ENCODE measurements around the gene BPTF.
"Not testable (repeated sequence)": the region's sequence is repeated elsewhere in the genome, so short reads cannot be mapped to it uniquely, and the experiment has no call there.

BPTF gene

DNA sequence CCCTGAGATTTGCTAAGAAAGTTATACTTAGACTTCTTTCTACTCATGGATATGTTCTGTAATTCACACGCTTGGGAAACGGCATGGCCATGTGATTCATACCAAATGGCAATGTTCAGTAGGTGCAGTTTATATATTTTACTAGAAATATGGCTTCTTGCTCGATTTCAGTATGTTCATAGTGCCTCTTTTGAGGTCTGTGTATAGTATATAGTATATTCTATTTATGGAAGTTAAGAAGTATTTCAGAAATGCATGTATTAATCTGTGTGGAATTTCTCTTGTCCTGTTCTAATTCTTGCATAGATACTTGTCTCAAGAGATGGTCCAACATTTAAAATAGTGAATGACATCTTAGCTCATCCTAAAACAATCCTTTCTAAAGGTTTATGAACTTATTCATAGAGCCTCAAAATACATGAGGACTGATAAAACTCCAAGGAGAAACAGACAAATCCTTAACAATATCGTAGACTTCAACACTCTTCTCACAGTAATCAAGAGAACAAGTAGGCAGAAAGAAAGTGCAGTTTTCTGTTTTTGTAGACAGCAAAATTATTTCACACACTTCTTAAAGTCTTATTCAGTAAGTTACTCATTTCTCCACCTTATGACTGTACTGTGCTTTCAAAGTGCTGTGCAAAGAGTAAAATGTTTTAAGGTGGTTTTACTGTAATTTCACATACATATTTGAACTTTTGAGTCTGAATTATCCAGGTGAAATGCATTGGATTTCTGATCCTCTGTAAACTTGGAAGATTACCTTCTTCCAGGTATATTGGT is 11.1 kb downstream of the BPTF start:
- DNase-seq: no peak

- no peak for DNase-seq
Measured at GRCh38 chr17:67837965-67838364, 12.7 kb downstream of the BPTF start.

- no peak for DNase-seq
Measured at GRCh38 chr17:67838538-67838937, 13.2 kb downstream of the BPTF start.

GRCh38 chr17:67841992-67842391 is 16.7 kb downstream of the BPTF start:
- no peak for DNase-seq

DNA sequence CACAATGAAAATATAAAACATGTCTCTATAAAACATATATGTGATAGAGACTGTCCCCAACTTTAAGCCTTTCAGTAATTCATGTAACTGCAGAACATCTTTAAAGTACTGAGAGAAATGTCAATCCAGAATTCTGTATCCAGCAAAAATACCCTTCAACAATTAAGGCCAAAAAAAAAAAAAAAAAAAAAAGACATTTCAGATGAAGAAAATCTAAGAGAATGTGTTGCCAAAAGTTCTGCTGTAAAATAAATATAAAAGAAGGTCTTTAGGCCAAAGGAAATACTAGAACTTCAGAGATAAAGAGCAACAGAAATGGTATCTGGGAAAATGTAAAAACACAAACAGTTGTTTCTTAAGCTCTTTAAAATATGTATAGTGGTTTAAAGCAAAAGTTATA is 17.3 kb downstream of the BPTF start:
- DNase-seq: no peak

- DNase-seq: no peak
Measured at GRCh38 chr17:67845374-67845773, 20.1 kb downstream of the BPTF start.

- not testable (repeated sequence) for DNase-seq
Measured at GRCh38 chr17:67848189-67848588, 22.9 kb downstream of the BPTF start.

GRCh38 chr17:67848846-67849245 is 23.5 kb downstream of the BPTF start:
- DNase-seq: peak; percentile 40

DNA sequence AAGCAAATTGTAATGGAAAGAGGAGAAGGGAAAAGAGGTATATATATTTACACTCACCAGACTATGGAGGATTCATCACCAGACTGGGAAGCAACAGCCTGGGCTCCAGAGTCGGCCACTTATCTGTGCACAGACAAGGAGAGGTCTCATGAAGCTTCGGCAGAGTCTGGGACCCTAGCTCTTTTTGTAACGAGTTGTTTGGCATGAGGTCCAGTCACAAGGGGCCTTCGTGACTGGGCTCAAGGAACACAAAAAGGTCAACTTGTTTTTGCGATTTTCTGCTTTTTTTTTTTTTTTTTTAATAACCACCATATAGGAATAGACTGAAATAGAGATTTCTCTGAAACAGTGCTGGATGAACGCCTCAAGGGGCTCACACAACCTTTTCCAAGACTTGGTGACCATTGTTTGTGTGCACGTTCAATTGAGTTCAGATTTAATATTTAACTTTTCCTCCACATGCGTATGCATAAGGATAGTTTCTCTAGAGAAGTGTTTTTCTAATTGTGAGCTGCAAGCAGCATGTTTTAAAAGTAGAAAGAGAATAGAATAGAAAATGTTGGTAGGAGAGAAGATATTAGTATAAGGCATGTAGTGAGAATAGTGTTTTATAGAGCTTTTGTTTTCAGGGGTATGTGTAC is 25.8 kb downstream of the BPTF start:
- DNase-seq: no peak

GRCh38 chr17:67853703-67854102 is 28.4 kb downstream of the BPTF start:
- DNase-seq: no peak

DNA sequence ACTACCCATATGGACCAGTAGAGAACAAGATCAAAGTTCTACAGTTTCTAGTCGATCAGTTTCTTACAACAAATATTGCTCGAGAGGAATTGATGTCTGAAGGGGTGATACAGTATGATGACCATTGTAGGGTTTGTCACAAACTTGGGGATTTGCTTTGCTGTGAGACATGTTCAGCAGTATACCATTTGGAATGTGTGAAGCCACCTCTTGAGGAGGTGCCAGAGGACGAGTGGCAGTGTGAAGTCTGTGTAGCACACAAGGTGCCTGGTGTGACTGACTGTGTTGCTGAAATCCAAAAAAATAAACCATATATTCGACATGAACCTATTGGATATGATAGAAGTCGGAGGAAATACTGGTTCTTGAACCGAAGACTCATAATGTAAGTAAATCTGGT is 29.1 kb downstream of the BPTF start:
- DNase-seq: no peak

DNA sequence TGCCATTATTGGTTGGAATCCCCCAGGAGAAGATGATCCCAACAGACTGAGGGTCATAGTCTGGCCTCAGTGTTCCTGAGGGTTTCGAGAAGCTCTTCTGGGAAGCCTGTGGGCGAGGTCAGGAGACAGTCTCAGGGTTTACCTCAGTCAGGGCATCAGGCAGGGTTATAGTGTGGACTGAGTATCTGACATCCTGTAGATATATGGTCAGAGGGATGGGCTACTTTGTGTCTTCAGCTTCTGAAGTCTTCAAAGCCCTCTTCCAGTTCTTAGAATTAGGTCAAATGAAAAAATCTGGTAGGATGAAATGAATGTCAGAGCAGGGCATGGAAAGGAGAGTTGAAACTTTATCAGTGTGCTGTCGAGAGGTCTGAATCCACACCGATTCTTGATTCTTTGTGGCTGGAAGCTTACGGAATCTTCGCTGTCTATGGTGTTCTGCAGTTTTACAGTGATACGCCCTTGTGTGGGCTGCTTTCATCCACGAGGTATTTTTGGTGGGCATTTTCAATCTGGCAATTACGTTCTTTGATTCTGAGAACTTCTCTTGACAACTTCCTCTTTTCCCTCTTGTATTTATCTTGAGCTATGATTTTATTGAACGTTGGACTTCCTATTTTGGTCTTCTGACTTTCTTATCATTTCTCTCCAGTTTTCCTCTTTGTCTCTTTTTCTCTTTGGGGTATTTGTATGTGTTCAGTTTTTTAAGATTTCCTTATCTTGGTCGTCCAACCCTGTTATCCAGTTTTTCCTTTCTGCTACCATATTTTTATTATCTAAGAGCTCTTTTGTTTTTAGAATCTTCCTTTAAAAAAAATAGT is 30.4 kb downstream of the BPTF start:
- DNase-seq: peak; percentile 56

DNA sequence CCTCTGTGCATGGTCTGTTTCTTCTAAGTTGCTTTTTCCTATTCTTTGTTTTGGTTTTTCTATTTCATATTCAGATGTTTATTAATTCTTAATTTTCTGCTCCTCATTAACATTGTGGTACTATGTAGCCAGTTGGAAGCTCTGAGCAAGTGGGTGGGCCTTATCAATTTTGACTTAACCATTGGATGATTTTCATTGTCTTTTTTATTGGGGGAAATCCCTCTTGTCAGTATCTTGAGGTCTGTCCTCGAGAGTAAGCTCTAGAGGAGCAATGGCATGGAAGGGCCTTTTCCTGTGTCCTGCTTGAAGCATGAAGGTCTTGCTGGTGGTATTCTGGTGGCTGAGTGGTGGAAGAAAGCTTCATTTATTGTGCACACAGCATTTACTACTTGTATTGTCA is 31.1 kb downstream of the BPTF start:
- not testable (repeated sequence) for DNase-seq

GRCh38 chr17:67862614-67863217 is 37.4 kb downstream of the BPTF start:
- no peak for DNase-seq

- DNase-seq: no peak
Measured at GRCh38 chr17:67863624-67864247, 38.4 kb downstream of the BPTF start.

GRCh38 chr17:67865438-67865837 is 40.1 kb downstream of the BPTF start:
- DNase-seq: no peak

- DNase-seq: no peak
Measured at GRCh38 chr17:67867591-67867990, 42.3 kb downstream of the BPTF start.

DNA sequence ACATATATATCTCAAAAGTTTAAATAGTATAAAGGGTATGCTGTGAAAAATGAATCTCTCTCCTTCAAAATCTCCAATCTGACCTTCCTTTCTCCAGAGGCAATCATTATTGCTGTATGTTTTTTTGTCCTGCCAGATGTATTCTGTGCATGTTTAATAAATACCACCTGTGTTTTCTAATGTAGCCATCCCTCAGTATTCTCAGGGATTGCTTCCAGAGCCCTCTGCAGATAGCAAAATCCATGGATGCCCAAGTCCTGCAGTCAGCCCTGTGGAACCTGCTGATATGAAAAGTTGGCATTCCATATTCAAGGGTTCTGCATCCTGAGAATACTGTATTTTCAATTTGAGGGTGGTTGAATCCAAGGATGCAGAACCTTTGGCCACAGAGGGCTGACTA is 42.9 kb downstream of the BPTF start:
- no peak for DNase-seq

DNA sequence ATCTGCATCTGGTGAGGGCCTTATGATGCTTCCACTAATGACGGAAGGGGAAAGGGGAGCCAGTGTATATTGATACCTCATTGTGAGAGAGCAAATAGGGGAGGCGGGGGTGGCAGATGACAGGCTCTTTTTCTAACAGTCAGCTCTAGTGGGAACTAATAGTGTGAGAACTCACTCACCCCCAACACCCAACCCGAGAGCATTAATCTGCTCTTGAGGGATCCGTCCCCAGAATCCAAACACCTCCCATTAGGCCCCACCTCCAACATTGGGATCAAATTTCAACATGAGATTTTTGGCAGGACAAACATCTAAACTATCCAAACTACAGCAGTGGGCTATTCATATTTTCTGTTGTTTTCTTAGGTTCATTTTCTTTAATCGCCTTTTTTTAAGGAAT is 54.4 kb downstream of the BPTF start:
- no peak for DNase-seq

- DNase-seq: no peak
Measured at GRCh38 chr17:67881083-67881482, 55.8 kb downstream of the BPTF start.

- DNase-seq: no peak
Measured at GRCh38 chr17:67884741-67885140, 59.4 kb downstream of the BPTF start.

DNA sequence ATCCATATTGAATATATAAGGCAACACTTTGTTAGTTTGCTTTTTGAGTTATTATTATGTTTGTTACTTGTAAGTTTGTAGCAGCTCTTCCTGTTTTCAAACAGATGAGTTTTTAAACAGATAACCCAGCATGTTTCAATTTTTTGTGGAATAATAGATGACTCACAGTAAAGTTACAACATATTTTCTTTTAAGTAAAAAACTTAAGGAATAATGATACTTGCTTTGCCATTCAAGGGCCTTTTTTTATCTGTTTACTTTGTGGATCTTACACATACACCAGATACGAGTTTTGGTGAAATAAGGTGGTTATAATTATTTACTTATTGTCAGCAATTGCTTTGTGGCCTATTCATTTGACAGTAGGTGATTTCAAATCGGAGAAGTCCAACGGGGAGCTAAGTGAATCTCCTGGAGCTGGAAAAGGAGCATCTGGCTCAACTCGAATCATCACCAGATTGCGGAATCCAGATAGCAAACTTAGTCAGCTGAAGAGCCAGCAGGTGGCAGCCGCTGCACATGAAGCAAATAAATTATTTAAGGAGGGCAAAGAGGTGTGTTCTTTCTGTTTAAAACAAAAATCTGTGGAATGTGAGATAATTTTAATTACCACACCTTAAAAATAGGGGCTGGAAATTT is 66.3 kb downstream of the BPTF start:
- no peak for DNase-seq

Data from inflammatory macrophage treated with lipopolysaccharide for 4 hours (primary cell).